AG09309 (cell line): ENCODE measurements around the gene CD52.

ENCODE experiments used
- DNase-seq: peaks from one replicate; pipeline ENCODE4 v3.0.0-alpha.2; 2010; ENCODE audit warnings: low read depth
- H3K4me3 ChIP-seq: 2 replicates; pipeline ENCODE4 v1.5.1; 2011; ENCODE audit warnings: mild to moderate bottlenecking, low read depth, low read length, moderate library complexity; ENCODE audit not compliant: control insufficient read depth
- TF ChIP-seq, protein P1 (sequence below): IDR thresholded peaks from 2 replicates; pipeline ENCODE4 v1.5.1; 2011; ENCODE audit warnings: mild to moderate bottlenecking, low read depth, low read length, inconsistent platforms; ENCODE audit not compliant: insufficient read depth, control insufficient read depth; ENCODE audit errors: missing control alignments

CD52 gene

DNA sequence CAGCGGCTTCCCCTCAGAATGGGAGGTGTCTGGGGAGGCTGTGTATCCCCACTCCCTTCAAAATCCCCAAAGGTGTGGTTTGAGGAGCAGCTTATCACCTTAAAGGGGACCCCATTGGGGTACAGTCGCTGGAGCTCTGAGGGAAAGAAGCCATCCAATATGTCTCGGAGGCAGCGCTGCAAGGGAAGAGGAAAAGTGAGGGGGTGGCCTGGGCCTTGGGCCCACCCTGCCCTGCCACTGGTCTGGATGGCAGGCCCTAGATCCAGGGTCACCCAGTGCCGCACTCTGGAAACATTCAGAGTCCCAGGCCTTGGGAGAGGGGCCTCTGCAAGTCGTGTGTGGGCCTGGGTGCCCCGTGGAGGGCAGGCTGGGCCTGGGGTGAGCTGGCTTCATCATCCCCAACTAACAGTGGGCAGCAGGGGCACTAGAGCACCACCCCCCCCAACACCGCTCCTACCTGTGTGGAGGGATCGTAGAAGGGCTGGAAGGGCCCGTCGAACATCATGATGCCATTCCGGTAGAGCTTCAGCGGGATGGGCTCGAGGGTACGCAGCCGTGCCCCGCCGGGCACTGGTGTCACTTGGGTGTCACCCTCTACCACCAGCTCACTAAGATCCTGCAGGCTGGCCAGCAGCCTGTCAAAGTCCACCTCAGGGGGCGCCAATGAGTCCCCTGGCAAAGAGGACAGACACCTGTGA, 32.2 kb upstream of the CD52 start:
- no peak for DNase-seq
- H3K4me3 ChIP-seq = no peak overlapping the region

DNA sequence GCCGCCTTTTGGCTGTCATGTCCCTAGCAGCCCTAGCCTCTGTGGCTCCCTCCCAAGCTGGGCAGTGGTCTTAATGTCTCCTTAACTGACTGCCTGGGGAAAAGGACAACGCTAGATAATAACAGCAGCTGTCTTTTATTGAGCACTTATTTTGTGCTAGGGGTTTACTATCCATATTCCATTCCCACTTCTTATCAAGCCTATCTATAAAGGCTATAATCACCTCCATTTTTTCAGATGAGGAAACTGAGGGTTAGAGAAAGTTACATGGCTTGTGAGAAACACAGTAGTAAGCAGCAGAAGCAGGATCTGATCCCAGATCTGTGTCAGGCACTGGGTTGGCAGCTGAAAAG, 31.7 kb upstream of the CD52 start:
- TF ChIP-seq, protein P1, sequence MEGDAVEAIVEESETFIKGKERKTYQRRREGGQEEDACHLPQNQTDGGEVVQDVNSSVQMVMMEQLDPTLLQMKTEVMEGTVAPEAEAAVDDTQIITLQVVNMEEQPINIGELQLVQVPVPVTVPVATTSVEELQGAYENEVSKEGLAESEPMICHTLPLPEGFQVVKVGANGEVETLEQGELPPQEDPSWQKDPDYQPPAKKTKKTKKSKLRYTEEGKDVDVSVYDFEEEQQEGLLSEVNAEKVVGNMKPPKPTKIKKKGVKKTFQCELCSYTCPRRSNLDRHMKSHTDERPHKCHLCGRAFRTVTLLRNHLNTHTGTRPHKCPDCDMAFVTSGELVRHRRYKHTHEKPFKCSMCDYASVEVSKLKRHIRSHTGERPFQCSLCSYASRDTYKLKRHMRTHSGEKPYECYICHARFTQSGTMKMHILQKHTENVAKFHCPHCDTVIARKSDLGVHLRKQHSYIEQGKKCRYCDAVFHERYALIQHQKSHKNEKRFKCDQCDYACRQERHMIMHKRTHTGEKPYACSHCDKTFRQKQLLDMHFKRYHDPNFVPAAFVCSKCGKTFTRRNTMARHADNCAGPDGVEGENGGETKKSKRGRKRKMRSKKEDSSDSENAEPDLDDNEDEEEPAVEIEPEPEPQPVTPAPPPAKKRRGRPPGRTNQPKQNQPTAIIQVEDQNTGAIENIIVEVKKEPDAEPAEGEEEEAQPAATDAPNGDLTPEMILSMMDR = no peak
- H3K4me3 ChIP-seq = no peak overlapping the region
- no peak for DNase-seq

More for the DNA sequence above, 32.2 kb upstream of the CD52 start:
- TF ChIP-seq, protein P1 = peak; percentile 46

DNA sequence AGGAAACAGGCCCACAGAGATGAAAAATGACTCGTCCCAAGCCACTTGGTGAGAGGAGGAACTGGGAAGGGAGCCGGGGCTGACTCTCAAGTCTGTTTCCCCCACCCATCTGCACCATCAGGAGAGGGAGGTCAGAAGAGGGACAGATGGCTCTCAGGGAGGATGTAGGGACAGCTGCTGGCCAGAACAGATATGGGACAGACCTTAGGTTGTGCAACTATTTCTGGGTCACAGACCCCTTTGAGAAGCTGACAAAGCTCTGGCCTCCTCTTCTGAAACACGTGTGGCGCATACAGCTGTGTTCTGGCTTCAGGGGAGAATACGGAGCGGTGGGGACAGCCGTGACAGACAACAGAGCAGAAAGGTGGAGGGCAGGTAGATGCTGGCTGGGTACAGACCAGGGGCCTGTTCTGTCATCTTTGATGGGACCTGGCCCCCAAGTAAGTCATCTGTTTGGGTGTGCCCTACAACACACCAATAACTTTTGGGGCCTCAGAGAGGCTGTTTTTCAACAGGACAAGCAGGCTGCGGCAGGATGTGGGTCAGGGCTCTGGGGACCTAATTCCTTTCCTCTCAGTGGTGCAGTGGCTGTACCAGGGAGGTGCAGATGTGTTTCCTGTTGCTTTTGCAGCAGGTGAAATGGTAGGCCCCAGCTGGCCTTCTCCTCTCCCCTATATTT, 30.6 kb upstream of the CD52 start:
- no peak overlapping the region for H3K4me3 ChIP-seq
- DNase-seq = no peak
- TF ChIP-seq, protein P1 = no peak

DNA sequence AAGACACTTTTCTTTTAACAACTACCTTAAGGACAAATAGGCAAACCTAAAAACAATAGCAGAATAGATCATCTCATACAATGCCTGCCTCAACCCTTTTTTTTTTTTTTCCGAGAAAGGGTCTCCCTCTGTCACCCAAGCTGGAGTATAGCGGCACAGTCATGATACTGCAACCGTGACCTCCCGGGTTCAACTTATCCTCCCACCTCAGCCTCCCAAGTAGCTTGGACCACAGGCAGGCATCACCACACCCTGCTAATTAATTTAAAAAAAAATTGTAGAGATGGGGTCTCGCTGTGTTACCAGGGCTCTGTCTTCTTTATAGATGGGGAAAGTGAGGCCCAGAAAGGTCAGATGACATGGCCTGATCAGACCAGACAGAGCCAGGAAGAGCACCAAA, 29.9 kb upstream of the CD52 start:
- H3K4me3 ChIP-seq = no peak overlapping the region
- TF ChIP-seq, protein P1 = no peak
- DNase-seq = no peak

DNA sequence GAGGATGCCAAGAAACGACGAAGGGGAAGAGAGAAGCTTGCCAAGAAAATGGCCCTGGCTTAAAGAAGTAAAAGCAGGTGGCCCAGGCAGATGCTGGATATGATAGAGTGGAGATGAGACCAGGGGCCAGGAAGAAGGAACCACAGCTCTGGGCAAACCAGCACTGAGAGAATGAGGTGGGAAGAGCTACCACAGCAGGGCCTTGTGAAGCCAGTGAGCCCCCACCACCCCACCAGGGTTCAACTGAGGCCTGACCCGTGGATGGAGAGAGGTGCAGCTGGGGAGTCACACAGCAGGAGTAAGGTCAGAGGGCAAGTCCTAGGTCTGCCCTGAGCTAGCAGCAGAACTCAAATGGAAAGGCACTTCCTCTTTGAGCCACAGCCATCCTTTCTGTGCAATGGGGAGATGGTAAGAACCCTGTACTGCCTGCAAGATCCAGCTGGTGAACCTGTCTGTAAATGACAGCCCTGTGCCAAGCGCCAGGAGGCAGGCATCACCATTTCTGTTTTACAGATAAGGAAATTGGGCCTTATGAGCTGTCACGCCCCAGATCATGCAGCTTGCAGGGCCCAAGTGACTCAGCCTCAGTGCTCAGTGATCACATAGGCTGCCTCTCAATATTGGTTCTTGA, 29.3 kb upstream of the CD52 start:
- no peak for DNase-seq
- TF ChIP-seq, protein P1 = no peak
- H3K4me3 ChIP-seq = no peak overlapping the region

DNA sequence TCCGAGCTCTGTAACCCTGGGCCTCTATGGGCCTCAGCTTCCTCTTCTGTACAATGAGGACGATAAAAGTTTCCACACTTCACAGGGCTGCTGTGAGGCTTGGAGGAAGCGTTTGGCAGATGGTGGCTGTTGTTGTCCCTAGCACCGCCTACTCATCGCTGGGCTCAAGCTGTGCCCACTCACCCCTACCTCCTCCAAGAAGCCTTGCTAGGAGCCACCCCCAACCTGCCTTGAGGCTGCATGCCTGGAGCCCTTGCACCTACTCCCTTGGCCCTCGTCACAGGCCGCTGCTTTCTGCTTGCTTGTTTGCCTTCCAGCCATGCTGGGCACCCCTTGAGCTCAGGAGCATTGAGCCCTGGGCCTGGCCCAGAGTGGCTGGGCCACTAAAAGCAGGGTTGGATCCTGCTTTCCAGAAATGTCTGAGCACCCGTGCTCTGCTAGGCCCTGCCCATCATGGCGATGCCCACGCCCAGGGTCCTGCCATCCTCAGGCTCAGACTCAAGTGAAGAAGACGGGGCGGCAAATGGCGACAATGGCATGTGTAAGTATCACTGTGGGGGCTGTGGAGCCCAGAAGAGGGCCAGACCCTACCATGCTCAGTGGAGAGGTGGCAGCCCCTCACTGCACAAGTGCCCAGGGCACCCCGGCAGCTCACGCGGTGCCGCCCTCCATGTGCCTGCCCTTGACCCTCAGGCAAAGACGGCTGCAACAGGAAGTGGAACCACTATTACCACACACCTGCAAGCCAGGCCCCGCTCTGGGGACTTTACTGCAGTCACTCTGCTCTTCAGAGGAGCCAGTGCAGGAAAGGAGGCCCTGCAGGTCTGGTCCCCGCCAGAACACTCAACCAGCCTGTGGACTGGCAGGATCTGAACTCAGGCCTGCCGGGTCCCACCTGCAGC, 28.3 kb upstream of the CD52 start:
- TF ChIP-seq, protein P1 = no peak
- H3K4me3 ChIP-seq = no peak overlapping the region
- no peak for DNase-seq
